HG02571 (cell line): Measurements from ENCODE around the gene MAP3K10.
"Not testable (repeated sequence)": the region's sequence is repeated elsewhere in the genome, so short reads cannot be mapped to it uniquely, and the experiment has no call there.

Source experiments
- ATAC-seq: cut with Tn5 transposase; IDR thresholded peaks from one replicate; pipeline ENCODE4 v1.9.1; 2021; ENCODE audit warnings: mild to moderate bottlenecking, moderate library complexity; ENCODE audit not compliant: unreplicated experiment

The MAP3K10 gene

DNA sequence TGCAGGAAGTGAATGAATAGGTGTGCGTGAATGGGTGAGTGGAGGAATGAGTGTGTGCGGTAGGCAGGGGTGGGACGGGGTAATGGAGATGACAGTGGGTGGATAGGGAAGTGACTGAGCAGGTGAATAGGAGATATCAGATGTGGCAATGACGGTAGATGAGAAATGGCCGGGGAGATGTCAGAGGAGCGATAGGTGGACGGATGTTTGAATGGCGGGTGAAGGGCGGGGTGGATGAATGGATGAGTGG is 25.5 kb downstream of the MAP3K10 start:
- ATAC-seq, result no peak

DNA sequence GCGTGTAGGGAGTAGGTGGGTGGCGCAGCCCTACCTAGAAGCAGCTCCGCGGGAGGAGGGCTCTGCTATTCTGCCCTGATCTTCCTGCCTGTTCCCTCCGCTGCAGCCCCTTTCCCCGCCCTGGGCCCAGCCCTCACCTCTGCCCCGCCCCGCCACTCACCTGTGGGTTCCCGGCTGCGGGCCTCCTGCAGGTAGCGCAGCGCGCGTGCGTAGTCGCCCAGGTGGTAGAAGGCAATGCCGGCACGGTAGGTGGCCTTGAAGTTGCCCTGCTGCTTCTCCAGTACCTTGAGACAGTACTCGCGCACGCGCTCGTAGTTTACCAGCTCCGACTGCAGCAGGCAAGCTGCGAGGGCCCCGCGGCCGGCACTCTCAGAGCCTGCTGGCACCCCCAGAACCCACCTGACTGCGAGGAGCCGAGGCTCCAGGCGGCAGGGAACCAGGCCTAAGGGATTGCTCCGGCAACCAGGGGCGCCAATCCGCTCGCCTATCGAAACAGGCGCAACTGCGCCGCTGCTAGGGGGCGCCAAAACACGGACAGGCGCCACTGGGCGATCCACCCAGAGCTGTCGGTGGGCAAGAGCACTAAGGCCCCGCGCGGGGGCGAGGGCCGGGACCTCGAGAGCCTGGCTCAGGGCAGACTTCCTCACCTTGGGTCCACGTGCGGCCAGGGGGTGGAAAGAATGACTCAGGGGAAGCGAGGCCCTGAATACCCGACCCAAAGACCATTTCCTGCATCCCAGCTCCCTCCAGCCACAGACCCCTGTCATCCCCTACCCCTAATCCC is 26.0 kb downstream of the MAP3K10 start:
- ATAC-seq, result no peak

DNA sequence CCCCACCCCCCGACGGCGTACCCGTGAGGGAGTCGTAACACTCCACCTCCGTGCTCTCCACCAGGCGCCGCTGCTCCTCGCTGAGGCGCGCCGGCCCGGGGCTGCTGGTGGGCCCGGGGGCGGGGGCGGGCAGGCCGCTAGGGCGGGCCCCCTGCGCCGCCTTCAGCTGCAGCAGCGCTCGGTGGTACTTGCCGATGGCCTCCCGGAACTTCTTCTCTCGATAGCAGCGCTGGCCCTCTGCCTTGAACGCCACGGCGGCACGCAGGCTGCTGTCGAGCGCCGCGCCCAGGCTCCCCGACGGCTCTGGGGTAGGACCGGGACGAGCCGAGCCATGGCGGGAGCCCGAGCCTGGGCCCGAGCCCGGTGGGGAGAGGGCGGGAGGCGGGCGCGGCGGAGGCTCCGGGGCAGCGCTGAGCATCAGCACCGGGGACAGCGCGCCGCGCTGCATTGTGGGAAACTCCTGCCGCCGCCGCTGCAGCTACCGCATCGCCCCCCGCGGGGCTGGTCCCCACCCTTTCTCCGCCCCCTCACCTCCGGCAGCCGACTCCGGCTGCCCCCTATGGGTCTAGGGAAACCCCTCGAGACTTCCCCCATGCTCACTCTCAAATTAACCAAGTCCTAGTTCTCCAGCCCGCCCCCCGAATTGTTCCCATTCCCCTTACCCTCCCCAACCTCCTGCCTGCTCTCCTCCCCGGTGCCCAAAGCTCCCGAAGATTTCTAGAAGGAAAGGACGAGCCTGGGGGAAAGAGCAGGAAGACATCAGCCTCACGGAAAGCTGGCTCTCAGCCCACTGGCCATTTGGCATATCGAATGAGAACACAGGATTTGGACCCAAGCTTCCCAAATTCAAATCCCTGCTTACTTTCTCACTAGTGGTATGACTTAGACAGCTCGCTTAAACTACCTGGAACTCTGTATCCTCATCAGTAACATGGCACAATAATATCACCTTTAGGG is 27.0 kb downstream of the MAP3K10 start, which contains the start of gene TTC9B:
TSS of gene TTC9B (minus strand) at position 451 of the 957 bp plus-strand sequence. CDS start at position 448, 3 bp downstream.
- ATAC-seq, result no peak

DNA sequence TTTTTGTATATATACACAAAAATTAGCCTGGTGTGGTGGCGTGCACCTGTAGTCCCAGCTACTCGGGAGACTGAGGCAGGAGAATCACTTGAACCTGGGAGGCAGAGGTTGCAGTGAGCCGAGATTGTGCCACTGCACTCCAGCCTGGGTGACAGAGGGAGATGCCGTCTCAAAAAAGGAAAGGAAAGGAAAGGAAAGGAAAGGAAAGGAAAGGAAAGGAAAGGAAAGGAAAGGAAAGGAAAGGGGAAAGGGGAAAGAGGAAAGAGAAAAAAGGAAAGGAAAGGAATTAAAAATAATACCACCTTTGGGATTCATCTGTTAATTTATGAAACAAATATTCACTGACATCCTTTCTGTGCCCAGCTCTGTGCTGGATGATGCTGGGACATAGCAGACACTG is 27.8 kb downstream of the MAP3K10 start:
- ATAC-seq, result not testable (repeated sequence)

DNA sequence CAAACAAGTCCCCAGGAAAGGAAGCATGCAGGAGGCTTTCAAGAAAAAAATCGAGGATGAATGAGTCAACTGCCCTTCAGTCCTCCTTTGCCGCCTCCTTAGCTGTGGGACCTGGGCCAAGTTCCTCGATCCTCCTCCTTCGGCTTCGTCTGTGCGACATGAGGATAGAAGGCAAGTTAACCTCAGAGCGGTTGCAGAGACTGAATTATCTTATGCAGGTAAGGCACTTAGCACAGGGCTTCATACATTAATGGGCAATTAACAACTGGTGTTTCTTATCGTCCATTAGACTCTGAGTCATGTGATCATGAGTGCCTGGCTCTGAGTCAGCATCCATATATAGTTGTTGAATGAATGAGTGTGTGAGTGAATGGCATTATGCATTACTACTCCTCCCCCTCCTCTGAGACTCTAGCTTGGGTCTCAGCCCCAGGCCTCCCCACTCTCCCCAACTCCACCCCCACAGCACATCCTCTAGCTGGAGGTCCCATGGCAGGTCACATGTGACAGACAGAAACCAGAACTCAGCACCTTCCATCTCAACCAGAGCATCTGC is 28.6 kb downstream of the MAP3K10 start:
- ATAC-seq, result no peak

DNA sequence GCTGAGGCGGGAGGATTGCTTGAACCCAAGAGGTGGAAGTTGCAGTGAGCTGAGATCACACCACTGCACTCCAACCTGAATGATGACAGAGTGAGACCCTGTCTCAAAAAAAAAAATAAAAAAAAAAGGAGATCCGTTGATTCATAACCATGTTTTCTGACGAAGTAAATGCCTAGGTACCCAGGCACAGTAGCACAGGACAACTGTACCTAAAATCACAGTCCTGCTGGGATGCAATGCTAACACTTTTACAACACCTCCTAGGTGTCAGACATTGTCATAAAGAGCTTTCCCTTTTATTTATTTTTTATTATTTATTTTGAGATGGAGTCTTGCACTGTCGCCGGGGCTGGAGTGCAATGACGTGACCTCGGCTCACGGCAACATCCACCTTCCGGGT is 29.4 kb downstream of the MAP3K10 start:
- no peak for ATAC-seq

DNA sequence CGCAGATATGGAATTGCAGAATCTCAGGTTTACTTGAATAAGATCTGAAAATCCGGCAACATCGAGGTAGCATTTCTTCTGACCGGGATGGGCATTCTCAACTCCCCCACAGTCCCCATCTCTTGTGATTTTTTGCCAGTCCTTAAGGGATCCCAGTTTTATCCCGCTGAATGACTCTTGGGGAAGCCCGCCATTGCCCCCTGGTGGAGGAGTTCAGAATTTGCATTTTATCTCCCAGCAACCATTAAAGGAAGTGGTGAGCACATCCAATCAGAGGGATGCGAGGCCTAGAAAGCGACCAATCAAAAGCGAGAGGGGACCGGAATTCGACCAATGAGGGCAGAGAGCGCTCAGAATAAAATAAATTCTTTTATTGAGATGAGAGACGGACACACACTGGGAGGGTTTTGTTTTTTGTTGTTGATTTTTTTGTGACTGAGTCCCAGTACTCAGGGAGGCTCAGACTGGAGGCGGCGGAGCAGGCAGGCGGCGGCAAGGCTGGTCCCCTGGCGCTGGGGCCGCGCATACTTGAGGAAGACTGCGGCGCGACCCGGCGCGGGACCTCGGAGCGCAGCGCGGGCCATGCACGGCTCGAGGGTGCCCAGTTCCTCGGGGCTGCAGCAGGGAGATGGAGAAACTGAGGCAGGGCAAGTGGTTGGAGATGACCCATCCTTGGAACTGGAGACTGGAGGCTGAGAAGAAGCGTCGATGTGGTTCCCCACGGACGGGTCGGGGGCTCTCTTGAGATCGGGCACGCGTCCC is 30.8 kb downstream of the MAP3K10 start:
- ATAC-seq, result no peak

DNA sequence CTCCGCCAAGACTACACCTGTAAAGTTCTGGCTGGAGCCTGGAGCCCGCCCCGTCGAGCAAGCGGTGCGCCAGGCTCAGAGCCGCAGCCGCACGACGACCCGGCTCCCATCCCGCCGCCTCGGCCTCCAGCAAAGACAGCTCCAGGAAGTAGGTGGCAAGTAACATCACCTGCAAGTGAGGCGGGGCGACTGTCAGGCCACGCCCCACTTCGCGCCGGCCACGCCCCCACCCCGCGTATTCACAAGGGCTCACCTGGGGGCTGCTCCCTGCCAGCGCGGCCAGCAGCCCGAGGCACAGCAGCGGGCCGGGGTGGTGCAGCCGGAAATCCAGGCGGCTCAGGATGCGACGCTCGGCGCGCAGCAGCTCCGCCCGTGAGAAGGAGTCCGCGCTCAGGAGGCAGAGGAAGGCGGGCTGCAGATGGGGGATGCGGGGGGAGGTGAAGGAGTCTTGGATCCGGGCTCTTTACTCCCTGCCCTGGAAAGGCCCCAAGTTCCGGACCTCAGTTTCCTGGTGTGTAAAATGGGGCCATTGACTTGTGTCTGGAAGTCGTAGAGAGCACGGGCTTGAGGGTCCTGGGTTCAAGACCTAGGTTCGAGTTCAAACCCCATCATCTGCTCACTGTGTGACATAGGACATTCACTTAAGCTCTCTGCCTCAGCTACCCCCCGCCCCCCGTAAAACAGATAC is 32.1 kb downstream of the MAP3K10 start:
- ATAC-seq, result no peak

DNA sequence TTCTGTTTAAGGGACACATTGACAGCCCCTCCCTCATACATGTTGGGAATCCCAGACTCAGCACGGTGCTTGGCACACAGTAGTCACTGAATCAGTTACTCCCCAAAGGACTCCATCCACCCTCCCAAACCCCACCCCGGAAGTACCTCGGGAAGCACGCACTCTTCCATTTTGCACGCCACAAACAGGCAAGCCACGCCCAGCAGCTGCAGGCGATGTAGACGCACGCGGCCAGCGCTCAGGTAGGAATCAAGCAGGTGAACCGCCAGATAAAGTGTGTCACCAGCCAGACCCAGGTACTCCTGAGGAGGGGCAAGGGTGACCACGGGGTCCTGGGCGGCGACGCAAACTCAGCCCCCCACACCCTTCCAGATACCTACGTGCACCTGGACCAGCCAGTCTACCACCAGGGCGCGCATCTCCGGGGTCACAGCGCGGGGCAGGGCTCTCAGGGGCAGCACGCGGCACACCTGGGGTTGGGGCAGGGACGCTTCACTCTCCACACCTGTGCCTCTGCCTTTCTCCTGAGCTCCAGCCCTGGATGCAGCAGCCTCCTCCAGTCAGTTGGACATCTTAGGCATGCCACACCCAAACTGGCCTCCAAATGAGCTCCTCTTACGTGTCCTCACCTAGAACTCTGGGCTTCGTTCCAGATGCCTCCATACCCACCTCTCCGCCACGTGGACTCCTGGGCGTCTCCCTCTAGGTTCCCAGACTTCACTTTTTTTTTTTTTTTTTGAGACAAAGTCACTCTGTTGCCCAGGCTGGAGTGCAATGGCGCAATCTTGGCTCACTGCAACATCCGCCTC is 33.3 kb downstream of the MAP3K10 start:
- no peak for ATAC-seq

DNA sequence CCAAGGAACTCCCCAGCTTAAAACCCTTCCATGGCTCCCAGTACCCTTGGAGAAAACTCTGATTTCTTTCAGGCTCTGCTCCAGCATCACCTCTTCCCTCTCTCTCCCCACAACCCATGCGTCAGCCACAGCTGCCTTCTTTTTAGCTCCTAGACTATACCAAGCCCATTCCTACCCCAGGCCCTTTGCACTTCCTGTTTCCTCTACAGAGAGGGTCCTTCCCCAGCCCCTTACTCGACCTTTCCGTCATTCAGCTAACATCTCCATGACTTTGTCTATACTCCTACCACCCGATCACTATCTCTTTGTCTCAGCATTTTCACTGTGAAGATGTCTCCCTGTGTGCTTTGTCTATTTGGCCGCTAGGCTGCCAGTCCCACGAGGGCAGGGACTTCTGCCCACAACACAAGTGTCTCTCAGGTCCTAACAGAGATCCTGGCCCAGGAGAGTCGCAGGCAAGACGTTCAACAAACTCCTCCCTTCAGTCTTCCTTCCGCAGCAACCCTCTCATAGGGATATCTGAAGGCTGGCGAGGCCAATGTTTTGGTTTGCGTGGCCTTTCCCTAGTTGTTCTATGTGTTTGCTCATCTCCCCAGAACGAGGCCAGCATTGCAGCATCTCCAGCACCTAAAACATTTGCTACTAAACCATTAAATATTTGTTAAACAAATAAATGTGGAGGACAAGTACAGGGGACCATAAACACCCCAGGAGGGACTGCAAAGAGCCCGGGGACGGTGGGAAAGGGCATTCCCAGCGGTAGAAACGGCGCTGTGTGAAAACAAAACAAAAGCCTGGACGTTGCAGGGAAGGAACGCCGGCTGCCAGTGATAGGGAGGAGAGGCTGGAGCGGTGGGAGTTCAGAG is 34.4 kb downstream of the MAP3K10 start:
- no peak for ATAC-seq

DNA sequence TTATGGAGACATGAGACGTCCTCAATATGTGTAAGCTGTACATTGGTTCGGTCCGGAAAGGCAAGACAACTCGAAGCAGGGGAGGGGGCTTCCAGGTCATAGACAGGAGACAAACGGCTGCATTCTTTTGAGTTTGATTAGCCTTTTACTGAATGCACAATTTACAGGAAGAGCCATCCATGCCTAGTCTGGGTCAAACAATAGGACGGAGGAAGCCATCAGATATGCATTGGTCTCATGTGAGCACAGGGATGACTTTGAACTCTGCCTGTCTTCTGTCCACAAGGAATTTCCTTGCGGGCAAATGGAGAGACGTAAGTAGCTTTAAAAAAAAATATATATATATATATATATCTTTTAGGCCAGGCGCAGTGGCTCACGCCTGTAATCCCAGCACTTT is 37.1 kb downstream of the MAP3K10 start:
- ATAC-seq, result no peak

DNA sequence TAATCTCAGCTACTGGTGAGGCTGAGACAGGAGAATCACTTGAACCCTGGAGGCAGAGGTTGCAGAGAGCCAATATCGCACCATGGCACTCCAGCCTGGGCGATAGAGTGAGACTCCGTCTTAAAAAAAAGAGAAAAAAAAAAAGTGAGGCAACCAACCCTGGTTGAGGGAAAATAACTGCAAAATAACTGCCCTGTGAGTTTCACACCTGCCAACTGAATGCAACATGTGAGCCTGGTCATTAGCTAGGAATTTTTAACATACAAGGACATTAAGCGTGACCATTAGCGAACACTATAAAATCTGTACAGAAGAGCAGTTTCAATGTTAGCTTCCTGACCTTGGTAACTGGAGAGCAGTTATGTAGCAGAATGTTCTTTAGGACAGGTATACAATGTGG is 37.6 kb downstream of the MAP3K10 start:
- no peak for ATAC-seq

DNA sequence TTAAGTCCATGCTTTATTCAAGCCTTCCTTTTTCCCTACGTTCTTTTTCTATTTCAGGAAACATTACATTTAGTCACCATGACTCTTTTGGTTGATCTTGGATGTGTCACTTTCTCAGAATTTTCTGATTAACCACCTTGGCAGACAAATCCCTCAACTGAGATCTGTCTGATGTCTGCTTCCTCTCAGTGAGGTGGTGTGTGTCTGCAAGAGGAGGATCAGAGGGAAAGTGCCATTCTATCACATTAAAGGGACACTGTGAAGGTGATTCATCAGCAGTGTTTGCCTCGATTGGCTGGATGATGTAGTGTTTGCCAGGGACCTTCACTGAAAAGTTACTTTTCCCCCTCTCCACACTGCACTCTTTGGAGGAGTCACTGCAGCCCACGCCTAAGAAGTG is 38.3 kb downstream of the MAP3K10 start:
- ATAC-seq, result no peak

DNA sequence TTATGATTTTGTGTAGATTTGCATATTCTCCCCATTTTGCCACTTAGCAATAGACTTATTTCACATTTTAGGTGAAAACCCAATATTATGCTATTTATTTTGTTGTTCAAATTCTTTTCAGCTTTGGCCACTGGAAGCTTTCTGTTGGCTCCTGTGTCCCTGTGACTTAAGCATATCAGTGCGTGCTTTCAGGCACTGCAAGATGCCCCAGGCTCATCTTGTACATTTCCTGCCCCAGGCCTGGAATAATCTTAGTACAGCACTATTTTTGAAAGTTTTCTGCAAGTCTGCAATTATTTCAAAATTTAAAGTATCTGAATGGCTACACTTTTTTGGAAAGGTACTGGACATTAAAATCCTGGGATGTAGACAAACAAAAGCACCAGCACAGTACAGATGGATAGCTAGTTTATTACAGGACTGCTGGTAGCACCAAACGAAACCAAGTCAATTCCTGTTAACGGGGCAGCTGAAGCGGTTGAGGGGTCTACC is 38.7 kb downstream of the MAP3K10 start:
- ATAC-seq, result no peak

DNA sequence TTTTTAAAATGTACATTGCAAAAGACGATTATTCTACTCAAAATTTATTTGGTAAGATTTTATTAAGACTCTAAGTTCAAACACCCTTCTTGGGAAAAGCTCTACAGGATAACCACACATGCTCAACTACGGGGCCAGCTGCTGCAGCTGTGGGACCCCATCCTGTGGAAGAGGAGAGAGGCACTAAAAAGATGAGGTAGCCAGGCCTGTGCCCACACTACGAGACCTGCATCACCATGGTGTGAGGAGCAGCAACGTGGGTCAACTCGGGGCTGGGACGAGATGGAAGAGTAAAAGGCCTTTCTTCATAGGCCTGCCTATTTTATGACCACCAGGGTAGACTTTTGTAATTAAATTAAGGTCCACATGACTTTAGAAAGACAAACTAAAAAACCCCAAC is 39.8 kb downstream of the MAP3K10 start:
- ATAC-seq, result no peak

DNA sequence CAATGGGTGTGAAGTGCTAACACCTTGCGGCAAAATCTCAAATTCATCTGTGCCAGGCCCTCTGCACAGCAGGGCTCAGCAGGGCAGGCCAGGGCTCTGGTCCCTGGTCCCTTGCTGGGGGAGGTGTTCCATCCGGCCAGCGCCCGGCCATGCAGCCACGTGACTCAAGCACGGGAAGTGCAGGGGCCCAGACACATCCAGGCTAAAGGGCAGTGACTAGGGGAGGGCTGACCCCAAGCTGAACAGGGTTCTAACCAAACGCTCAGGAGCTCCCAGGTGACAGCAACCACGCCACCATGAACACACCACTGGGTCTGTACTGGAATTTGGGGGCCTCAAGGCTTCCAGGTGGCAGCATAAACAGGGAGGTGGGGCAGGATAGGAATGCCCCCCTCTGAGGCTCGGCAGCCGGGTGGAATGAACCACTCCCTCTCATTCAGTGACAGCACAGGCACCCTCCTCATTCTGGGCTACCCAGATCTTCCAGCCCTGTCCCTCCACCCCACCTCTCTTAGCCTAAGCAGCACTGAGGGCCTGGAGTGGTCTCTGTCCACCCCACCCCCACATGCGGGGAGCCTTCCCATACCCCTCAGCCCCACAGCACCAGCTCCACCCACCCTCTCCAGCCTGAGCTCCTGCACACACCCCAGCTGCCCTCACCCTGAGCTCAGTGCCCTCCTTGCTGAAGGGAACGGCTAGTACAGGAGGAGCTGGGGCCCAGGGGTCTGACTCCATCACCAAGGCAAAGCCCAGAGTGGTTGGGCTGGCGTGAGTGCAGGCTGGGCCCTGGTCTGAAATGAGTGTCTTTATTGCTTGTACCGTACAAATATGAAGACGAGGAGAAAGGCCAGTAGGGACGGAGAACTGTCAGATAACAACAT is 40.6 kb downstream of the MAP3K10 start:
- no peak for ATAC-seq

DNA sequence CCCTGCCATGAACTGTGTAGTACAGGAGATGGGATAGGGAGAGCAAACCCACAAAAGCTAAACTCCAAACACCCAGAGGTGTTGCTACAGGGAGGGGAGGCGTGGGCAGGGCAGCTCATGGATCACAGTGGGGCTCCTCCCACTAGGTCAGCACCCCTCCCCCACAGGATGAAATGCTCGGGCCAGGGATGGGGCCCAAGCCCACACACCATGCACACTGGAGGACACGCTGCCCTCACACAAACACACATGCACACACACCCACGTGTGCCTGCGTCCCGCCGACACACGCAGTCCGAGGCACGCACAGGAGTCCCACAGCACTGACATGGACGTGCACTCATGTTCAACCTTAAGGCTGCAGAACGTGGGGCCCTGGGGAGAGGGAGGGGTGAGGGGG is 41.3 kb downstream of the MAP3K10 start:
- ATAC-seq, result no peak
